HEK293 (cell line): ENCODE data around the gene RNASE2.

Source experiments
- CTCF ChIA-PET: fragments of 350-600 bp; formaldehyde crosslinking; extraction: SDS; loops from one replicate; lab custom pipeline; 2021; ENCODE audit warnings: antibody characterized with exemption; lab: Yijun Ruan, JAX
- POLR2A ChIA-PET: fragments of 300-600 bp; formaldehyde crosslinking; extraction: SDS; loops from one replicate; lab custom pipeline; 2020; ENCODE audit warnings: antibody characterized with exemption, inconsistent platforms; lab: Yijun Ruan, JAX
- H3K27ac ChIP-seq: fragments of 200-500 bp; sonication (Bioruptor generic); 2 replicates; pipeline ENCODE4 v1.5.1; 2014; ENCODE audit warnings: low read depth, low read length, control low read depth, inconsistent platforms; ENCODE audit errors: extremely low read depth
- H3K36me3 ChIP-seq, 2 experiments: fragments of 200-500 bp in 1 of 2; sonication (Bioruptor generic) in 1 of 2; 1 replicate in 1 of 2; 2 replicates in 1 of 2; pipeline ENCODE4 v1.5.1; 2014 to 2017; ENCODE audit warnings: inconsistent platforms in 2 of 2, low read length in 2 of 2; ENCODE audit not compliant: control insufficient read depth in 2 of 2, insufficient read depth in 1 of 2
- H3K4me1 ChIP-seq: fragments of 200-500 bp; sonication (Bioruptor generic); 2 replicates; pipeline ENCODE4 v1.5.1; 2014; ENCODE audit warnings: mild to moderate bottlenecking, low read length, inconsistent platforms; ENCODE audit not compliant: control insufficient read depth, insufficient read depth
- H3K4me3 ChIP-seq: 2 replicates; pipeline ENCODE4 v1.5.1; 2011; ENCODE audit warnings: low read depth, mild to moderate bottlenecking, control low read depth, low read length, moderate library complexity
- H3K9me3 ChIP-seq: fragments of 200-500 bp; sonication (Bioruptor generic); 2 replicates; pipeline ENCODE4 v1.5.1; 2014; ENCODE audit warnings: low read depth, low read length, inconsistent platforms; ENCODE audit not compliant: control insufficient read depth, insufficient read depth
- EGR2 ChIP-seq: fragments of 450-650 bp; formaldehyde crosslinking; IDR thresholded peaks from 2 replicates; pipeline ENCODE4 v1.5.1; 2016; ENCODE audit warnings: low read depth, missing biosample characterization, missing genetic modification characterization
- FEZF1 ChIP-seq: fragments of 450-650 bp; formaldehyde crosslinking; IDR thresholded peaks from 2 replicates; pipeline ENCODE4 v1.5.1; 2016; ENCODE audit warnings: missing biosample characterization, missing genetic modification characterization
- OSR2 ChIP-seq: fragments of 450-650 bp; formaldehyde crosslinking; IDR thresholded peaks from 2 replicates; pipeline ENCODE4 v1.5.1; 2016; ENCODE audit warnings: missing biosample characterization, missing genetic modification characterization
- SP3 ChIP-seq: fragments of 450-650 bp; formaldehyde crosslinking; IDR thresholded peaks from 2 replicates; pipeline ENCODE4 v1.5.1; 2016; ENCODE audit warnings: missing biosample characterization, missing genetic modification characterization
- TRIM28 ChIP-seq: IDR thresholded peaks from 2 replicates; pipeline ENCODE4 v1.6.1; 2011; ENCODE audit warnings: low read length, control low read depth, borderline replicate concordance
- ZBTB17 ChIP-seq: fragments of 450-650 bp; formaldehyde crosslinking; IDR thresholded peaks from 2 replicates; pipeline ENCODE4 v1.5.1; 2016; ENCODE audit warnings: missing biosample characterization, missing genetic modification characterization
- ZNF2 ChIP-seq: fragments of 450-650 bp; formaldehyde crosslinking; IDR thresholded peaks from 2 replicates; pipeline ENCODE4 v1.5.1; 2016; ENCODE audit warnings: missing biosample characterization, missing genetic modification characterization
- ZNF366 ChIP-seq: fragments of 450-650 bp; formaldehyde crosslinking; conservative IDR thresholded peaks from 2 replicates; pipeline ENCODE4 v1.5.1; 2016; ENCODE audit warnings: missing biosample characterization, missing genetic modification characterization
- ZNF514 ChIP-seq: fragments of 450-650 bp; formaldehyde crosslinking; IDR thresholded peaks from 2 replicates; pipeline ENCODE4 v1.5.1; 2016; ENCODE audit warnings: missing biosample characterization, missing genetic modification characterization
- ZNF621 ChIP-seq: fragments of 450-650 bp; formaldehyde crosslinking; IDR thresholded peaks from 2 replicates; pipeline ENCODE4 v1.5.1; 2017; ENCODE audit warnings: missing biosample characterization, missing genetic modification characterization
- ZNF747 ChIP-seq: fragments of 450-650 bp; formaldehyde crosslinking; IDR thresholded peaks from 2 replicates; pipeline ENCODE4 v1.5.1; 2016; ENCODE audit warnings: missing biosample characterization, missing genetic modification characterization
- ZNF768 ChIP-seq: fragments of 450-650 bp; formaldehyde crosslinking; IDR thresholded peaks from 2 replicates; pipeline ENCODE4 v1.5.1; 2018; ENCODE audit warnings: missing biosample characterization, mild to moderate bottlenecking, missing genetic modification characterization
- ZNF792 ChIP-seq: fragments of 450-650 bp; formaldehyde crosslinking; IDR thresholded peaks from 2 replicates; pipeline ENCODE4 v1.5.1; 2016; ENCODE audit warnings: missing biosample characterization, missing genetic modification characterization
- TF ChIP-seq, protein P1 (sequence below): fragments of 450-650 bp; formaldehyde crosslinking; IDR thresholded peaks from 2 replicates; pipeline ENCODE4 v1.5.1; 2016; ENCODE audit warnings: missing biosample characterization, missing genetic modification characterization, borderline replicate concordance
- TF ChIP-seq, protein P2 (sequence below): fragments of 450-650 bp; formaldehyde crosslinking; IDR thresholded peaks from 2 replicates; pipeline ENCODE4 v1.5.1; 2016; ENCODE audit warnings: missing biosample characterization, missing genetic modification characterization
- TF ChIP-seq, protein P3 (sequence below): fragments of 450-650 bp; IDR thresholded peaks from 2 replicates; pipeline ENCODE4 v1.5.1; 2018; ENCODE audit warnings: missing biosample characterization, missing genetic modification characterization
- TF ChIP-seq, protein P4 (sequence below): fragments of 450-650 bp; formaldehyde crosslinking; IDR thresholded peaks from 2 replicates; pipeline ENCODE4 v1.5.1; 2016; ENCODE audit warnings: missing biosample characterization, missing genetic modification characterization
- TF ChIP-seq, protein P5 (sequence below): fragments of 450-650 bp; formaldehyde crosslinking; IDR thresholded peaks from 2 replicates; pipeline ENCODE4 v1.5.1; 2017; ENCODE audit warnings: missing biosample characterization, mild to moderate bottlenecking, missing genetic modification characterization, moderate library complexity
- TF ChIP-seq, protein P6 (sequence below): fragments of 450-650 bp; formaldehyde crosslinking; conservative IDR thresholded peaks from 2 replicates; pipeline ENCODE4 v1.5.1; 2016; ENCODE audit warnings: low read depth, missing biosample characterization, missing genetic modification characterization
- TF ChIP-seq, protein P7 (sequence below): fragments of 450-650 bp; formaldehyde crosslinking; IDR thresholded peaks from 2 replicates; pipeline ENCODE4 v1.5.0; 2017; ENCODE audit warnings: missing biosample characterization, missing genetic modification characterization, borderline replicate concordance
- TF ChIP-seq, protein P8 (sequence below): fragments of 450-650 bp; formaldehyde crosslinking; IDR thresholded peaks from 2 replicates; pipeline ENCODE4 v1.5.1; 2016; ENCODE audit warnings: missing biosample characterization, missing genetic modification characterization

The RNASE2 gene

DNA sequence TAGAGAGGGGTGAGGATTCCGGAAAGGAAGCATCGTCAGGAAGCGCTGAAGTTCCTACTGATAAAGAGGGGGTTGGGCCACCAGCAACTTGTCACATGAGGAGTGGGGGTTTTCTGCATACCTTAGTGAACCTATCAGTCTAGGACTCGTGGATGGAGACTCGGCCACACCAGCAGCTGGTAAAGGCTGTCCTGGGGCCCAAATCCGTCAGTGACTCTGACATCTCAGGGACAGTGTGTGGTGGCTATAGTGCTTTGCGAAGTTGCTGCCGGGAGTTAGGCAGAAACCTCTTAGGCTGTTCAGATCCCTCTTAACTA, 16.4 kb downstream of the RNASE2 start:
- POLR2A ChIA-PET = interaction anchor here (0.6 to 1.6 kb wide), 5 partner anchors 11 to 340 kb away, joined by 3 to 17 read pairs (median 3); no protein-coding TSS in a partner anchor
- peak overlapping the region; percentile 2; the same call in 1 of the 2 replicates for H3K4me3 ChIP-seq
- no peaks in the 10 kb centered on the region for H3K4me1 ChIP-seq
- peak; percentile 42 for TF ChIP-seq ZBTB17 (tag by site-specific recombination)
- TF ChIP-seq, protein P1, sequence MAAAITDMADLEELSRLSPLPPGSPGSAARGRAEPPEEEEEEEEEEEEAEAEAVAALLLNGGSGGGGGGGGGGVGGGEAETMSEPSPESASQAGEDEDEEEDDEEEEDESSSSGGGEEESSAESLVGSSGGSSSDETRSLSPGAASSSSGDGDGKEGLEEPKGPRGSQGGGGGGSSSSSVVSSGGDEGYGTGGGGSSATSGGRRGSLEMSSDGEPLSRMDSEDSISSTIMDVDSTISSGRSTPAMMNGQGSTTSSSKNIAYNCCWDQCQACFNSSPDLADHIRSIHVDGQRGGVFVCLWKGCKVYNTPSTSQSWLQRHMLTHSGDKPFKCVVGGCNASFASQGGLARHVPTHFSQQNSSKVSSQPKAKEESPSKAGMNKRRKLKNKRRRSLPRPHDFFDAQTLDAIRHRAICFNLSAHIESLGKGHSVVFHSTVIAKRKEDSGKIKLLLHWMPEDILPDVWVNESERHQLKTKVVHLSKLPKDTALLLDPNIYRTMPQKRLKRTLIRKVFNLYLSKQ (tag by site-specific recombination) = no peak
- TF ChIP-seq, protein P2, sequence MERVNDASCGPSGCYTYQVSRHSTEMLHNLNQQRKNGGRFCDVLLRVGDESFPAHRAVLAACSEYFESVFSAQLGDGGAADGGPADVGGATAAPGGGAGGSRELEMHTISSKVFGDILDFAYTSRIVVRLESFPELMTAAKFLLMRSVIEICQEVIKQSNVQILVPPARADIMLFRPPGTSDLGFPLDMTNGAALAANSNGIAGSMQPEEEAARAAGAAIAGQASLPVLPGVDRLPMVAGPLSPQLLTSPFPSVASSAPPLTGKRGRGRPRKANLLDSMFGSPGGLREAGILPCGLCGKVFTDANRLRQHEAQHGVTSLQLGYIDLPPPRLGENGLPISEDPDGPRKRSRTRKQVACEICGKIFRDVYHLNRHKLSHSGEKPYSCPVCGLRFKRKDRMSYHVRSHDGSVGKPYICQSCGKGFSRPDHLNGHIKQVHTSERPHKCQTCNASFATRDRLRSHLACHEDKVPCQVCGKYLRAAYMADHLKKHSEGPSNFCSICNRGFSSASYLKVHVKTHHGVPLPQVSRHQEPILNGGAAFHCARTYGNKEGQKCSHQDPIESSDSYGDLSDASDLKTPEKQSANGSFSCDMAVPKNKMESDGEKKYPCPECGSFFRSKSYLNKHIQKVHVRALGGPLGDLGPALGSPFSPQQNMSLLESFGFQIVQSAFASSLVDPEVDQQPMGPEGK (tag by site-specific recombination) = no peak
- TF ChIP-seq ZNF792 (tag by site-specific recombination) = no peak
- no peak for TF ChIP-seq ZNF768 (tag by site-specific recombination)
- TF ChIP-seq, protein P3, sequence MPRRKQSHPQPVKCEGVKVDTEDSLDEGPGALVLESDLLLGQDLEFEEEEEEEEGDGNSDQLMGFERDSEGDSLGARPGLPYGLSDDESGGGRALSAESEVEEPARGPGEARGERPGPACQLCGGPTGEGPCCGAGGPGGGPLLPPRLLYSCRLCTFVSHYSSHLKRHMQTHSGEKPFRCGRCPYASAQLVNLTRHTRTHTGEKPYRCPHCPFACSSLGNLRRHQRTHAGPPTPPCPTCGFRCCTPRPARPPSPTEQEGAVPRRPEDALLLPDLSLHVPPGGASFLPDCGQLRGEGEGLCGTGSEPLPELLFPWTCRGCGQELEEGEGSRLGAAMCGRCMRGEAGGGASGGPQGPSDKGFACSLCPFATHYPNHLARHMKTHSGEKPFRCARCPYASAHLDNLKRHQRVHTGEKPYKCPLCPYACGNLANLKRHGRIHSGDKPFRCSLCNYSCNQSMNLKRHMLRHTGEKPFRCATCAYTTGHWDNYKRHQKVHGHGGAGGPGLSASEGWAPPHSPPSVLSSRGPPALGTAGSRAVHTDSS (tag by site-specific recombination) = no peak
- TF ChIP-seq ZNF747 = no peak
- no peak for TF ChIP-seq ZNF2 (tag by site-specific recombination)
- TF ChIP-seq ZNF366 = no peak
- TF ChIP-seq, protein P4, sequence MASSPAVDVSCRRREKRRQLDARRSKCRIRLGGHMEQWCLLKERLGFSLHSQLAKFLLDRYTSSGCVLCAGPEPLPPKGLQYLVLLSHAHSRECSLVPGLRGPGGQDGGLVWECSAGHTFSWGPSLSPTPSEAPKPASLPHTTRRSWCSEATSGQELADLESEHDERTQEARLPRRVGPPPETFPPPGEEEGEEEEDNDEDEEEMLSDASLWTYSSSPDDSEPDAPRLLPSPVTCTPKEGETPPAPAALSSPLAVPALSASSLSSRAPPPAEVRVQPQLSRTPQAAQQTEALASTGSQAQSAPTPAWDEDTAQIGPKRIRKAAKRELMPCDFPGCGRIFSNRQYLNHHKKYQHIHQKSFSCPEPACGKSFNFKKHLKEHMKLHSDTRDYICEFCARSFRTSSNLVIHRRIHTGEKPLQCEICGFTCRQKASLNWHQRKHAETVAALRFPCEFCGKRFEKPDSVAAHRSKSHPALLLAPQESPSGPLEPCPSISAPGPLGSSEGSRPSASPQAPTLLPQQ (tag by site-specific recombination) = no peak
- no peak for TF ChIP-seq FEZF1 (tag by site-specific recombination)
- TF ChIP-seq EGR2 = no peak
- TF ChIP-seq, protein P5, sequence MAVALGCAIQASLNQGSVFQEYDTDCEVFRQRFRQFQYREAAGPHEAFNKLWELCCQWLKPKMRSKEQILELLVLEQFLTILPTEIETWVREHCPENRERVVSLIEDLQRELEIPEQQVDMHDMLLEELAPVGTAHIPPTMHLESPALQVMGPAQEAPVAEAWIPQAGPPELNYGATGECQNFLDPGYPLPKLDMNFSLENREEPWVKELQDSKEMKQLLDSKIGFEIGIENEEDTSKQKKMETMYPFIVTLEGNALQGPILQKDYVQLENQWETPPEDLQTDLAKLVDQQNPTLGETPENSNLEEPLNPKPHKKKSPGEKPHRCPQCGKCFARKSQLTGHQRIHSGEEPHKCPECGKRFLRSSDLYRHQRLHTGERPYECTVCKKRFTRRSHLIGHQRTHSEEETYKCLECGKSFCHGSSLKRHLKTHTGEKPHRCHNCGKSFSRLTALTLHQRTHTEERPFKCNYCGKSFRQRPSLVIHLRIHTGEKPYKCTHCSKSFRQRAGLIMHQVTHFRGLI = 0 out of 2 replicates have a peak, but pooled peaks have one; percentile 54
- TF ChIP-seq SP3 (tag by site-specific recombination) = peak; percentile 8; the same call in 1 of the 2 replicates
- TF ChIP-seq, protein P6, sequence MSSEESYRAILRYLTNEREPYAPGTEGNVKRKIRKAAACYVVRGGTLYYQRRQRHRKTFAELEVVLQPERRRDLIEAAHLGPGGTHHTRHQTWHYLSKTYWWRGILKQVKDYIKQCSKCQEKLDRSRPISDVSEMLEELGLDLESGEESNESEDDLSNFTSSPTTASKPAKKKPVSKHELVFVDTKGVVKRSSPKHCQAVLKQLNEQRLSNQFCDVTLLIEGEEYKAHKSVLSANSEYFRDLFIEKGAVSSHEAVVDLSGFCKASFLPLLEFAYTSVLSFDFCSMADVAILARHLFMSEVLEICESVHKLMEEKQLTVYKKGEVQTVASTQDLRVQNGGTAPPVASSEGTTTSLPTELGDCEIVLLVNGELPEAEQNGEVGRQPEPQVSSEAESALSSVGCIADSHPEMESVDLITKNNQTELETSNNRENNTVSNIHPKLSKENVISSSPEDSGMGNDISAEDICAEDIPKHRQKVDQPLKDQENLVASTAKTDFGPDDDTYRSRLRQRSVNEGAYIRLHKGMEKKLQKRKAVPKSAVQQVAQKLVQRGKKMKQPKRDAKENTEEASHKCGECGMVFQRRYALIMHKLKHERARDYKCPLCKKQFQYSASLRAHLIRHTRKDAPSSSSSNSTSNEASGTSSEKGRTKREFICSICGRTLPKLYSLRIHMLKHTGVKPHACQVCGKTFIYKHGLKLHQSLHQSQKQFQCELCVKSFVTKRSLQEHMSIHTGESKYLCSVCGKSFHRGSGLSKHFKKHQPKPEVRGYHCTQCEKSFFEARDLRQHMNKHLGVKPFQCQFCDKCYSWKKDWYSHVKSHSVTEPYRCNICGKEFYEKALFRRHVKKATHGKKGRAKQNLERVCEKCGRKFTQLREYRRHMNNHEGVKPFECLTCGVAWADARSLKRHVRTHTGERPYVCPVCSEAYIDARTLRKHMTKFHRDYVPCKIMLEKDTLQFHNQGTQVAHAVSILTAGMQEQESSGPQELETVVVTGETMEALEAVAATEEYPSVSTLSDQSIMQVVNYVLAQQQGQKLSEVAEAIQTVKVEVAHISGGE (tag by site-specific recombination) = no peak
- TF ChIP-seq ZNF621 (tag by site-specific recombination) = no peak
- TF ChIP-seq OSR2 (tag by site-specific recombination) = no peak
- TF ChIP-seq, protein P7, sequence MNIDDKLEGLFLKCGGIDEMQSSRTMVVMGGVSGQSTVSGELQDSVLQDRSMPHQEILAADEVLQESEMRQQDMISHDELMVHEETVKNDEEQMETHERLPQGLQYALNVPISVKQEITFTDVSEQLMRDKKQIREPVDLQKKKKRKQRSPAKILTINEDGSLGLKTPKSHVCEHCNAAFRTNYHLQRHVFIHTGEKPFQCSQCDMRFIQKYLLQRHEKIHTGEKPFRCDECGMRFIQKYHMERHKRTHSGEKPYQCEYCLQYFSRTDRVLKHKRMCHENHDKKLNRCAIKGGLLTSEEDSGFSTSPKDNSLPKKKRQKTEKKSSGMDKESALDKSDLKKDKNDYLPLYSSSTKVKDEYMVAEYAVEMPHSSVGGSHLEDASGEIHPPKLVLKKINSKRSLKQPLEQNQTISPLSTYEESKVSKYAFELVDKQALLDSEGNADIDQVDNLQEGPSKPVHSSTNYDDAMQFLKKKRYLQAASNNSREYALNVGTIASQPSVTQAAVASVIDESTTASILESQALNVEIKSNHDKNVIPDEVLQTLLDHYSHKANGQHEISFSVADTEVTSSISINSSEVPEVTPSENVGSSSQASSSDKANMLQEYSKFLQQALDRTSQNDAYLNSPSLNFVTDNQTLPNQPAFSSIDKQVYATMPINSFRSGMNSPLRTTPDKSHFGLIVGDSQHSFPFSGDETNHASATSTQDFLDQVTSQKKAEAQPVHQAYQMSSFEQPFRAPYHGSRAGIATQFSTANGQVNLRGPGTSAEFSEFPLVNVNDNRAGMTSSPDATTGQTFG = no peak
- TF ChIP-seq, protein P8, sequence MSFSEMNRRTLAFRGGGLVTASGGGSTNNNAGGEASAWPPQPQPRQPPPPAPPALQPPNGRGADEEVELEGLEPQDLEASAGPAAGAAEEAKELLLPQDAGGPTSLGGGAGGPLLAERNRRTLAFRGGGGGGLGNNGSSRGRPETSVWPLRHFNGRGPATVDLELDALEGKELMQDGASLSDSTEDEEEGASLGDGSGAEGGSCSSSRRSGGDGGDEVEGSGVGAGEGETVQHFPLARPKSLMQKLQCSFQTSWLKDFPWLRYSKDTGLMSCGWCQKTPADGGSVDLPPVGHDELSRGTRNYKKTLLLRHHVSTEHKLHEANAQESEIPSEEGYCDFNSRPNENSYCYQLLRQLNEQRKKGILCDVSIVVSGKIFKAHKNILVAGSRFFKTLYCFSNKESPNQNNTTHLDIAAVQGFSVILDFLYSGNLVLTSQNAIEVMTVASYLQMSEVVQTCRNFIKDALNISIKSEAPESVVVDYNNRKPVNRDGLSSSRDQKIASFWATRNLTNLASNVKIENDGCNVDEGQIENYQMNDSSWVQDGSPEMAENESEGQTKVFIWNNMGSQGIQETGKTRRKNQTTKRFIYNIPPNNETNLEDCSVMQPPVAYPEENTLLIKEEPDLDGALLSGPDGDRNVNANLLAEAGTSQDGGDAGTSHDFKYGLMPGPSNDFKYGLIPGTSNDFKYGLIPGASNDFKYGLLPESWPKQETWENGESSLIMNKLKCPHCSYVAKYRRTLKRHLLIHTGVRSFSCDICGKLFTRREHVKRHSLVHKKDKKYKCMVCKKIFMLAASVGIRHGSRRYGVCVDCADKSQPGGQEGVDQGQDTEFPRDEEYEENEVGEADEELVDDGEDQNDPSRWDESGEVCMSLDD = no peak
- TF ChIP-seq ZNF514 (tag by site-specific recombination) = no peak
- TF ChIP-seq TRIM28 = no peak

More for the DNA sequence above, 16.4 kb downstream of the RNASE2 start:
- Histone ChIP-seq H3K27ac (no peak overlapping the region), H3K36me3 (no peaks in the 10 kb centered on the region), H3K9me3 (no peaks in the 10 kb centered on the region)
- CTCF ChIA-PET = interaction anchor here (0.5 to 4.1 kb wide), 40 partner anchors 10 to 711 kb away, joined by 3 to 61 read pairs (median 6); partner anchors contain the start of gene ARHGEF40
